Measurements from ENCODE around the gene CCNH.

CCNH gene

DNA sequence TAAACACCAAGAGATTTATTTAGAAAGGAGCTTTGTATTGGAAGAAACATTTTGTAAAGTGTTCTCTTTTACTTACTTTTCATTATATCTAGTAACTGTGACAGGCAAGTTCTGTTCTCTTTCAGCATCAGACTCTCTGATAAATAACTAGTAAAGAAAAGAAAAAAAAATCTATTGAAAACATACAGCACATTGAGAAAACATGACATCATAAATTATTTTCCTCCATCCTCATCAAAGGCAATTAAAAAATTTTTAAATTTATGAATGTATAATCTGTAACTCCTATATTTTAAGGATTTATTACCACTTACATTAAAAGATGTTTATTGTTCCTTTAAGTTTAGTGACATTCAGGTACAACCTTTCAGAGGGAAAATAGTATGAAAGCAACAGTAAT is 11.1 kb downstream of the CCNH start:
- Histone ChIP-seq H3K79me1 (ENCODE audit: low read depth, low read length) (no peaks in the 10 kb centered on the region), H3K4me1 (ENCODE audit: control insufficient read depth in 2 of 2, insufficient read depth in 1 of 2, low read depth in 1 of 2, low read length in 2 of 2) (no peaks in the 10 kb centered on the region), H3K4me3 (ENCODE audit: low read length in 2 of 2) (no peak overlapping the region), H3K27me3 (ENCODE audit: control insufficient read depth in 3 of 3, insufficient read depth in 3 of 3, low read depth in 1 of 3, low read length in 3 of 3) (no peaks in the 10 kb centered on the region), H4K91ac (ENCODE audit: low read depth, low read length, poor library complexity) (no peak overlapping the region), H3K9ac (ENCODE audit: low read depth, low read length, poor library complexity) (no peak overlapping the region), H3K4ac (ENCODE audit: low read length) (no peak overlapping the region), H3K4me2 (ENCODE audit: insufficient read depth, low read length, poor library complexity, severe bottlenecking) (no peak overlapping the region), H2AK5ac (ENCODE audit: low read depth, low read length) (no peak overlapping the region), H3K9me3 (replicated peaks in 1 of 2; ENCODE audit: control insufficient read depth in 2 of 2, insufficient read depth in 1 of 2, low read depth in 1 of 2, low read length in 2 of 2) (peaks cover 4 to 6% of the 10 kb centered on the region in 2 donors), H2AFZ (ENCODE audit: low read length) (no peak overlapping the region), H4K8ac (ENCODE audit: low read depth, low read length) (no peak overlapping the region), H3K14ac (ENCODE audit: low read length) (no peak overlapping the region), H3K18ac (ENCODE audit: low read length) (no peak overlapping the region), H2BK15ac (ENCODE audit: low read length) (no peak overlapping the region), H3K23ac (ENCODE audit: low read depth, low read length, poor library complexity) (no peak overlapping the region), H3K36me3 (replicated peaks in 1 of 2; ENCODE audit: control insufficient read depth in 2 of 2, insufficient read depth in 2 of 2, low read length in 2 of 2) (peaks cover 15 to 99% of the 10 kb centered on the region in 2 donors), H2BK5ac (ENCODE audit: low read length) (no peak overlapping the region), H2BK120ac (ENCODE audit: low read depth, low read length) (no peak overlapping the region), H2BK12ac (ENCODE audit: low read length) (no peak overlapping the region), H3K27ac (replicated peaks; ENCODE audit: low read length) (no peak overlapping the region)
- no peak for DNase-seq (ENCODE audit: low spot score)

DNA sequence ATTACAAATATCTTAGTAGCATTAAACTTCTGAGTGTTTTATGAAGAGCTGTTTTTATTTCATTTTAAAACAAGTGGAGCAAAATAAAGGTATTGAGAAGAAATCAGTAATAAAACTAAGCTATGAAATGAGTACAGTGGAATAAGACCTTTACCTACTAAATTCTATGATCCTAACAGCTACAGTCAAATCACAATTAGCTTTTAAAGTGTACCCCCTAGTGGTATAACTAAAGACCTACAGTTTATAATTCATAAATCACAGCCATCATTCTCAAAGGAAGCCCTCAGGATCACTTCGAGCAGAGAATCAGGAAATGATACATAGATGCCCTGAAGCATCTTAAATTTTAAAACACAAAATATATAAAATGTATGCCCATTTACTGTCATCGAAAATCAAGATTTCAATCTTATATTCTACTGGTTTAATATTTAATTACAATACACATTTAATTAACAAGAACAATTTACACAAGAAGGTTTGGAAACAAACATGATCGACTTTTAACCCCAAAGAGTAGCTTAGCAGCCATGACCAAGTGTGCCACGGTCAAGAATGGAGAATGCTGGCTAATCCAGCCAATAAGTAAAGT is 12.3 kb downstream of the CCNH start:
- Histone ChIP-seq H2BK120ac (ENCODE audit: low read depth, low read length) (no peak overlapping the region), H3K14ac (ENCODE audit: low read length) (no peak overlapping the region), H2BK5ac (ENCODE audit: low read length) (no peak overlapping the region), H2AK5ac (ENCODE audit: low read depth, low read length) (no peak overlapping the region), H3K9ac (ENCODE audit: low read depth, low read length, poor library complexity) (no peak overlapping the region), H3K4me3 (ENCODE audit: low read length in 2 of 2) (no peak overlapping the region), H2BK12ac (ENCODE audit: low read length) (no peak overlapping the region), H3K4ac (ENCODE audit: low read length) (no peak overlapping the region), H3K27me3 (ENCODE audit: control insufficient read depth in 3 of 3, insufficient read depth in 3 of 3, low read depth in 1 of 3, low read length in 3 of 3) (no peaks in the 10 kb centered on the region), H4K91ac (ENCODE audit: low read depth, low read length, poor library complexity) (no peak overlapping the region), H3K18ac (ENCODE audit: low read length) (no peak overlapping the region), H2BK15ac (ENCODE audit: low read length) (no peak overlapping the region), H3K4me2 (ENCODE audit: insufficient read depth, low read length, poor library complexity, severe bottlenecking) (no peak overlapping the region), H4K8ac (ENCODE audit: low read depth, low read length) (no peak overlapping the region), H3K36me3 (replicated peaks in 1 of 2; ENCODE audit: control insufficient read depth in 2 of 2, insufficient read depth in 2 of 2, low read length in 2 of 2) (peaks cover 16 to 99% of the 10 kb centered on the region in 2 donors), H2AFZ (ENCODE audit: low read length) (no peak overlapping the region), H3K23ac (ENCODE audit: low read depth, low read length, poor library complexity) (no peak overlapping the region), H3K27ac (replicated peaks; ENCODE audit: low read length) (no peak overlapping the region), H3K9me3 (replicated peaks in 1 of 2; ENCODE audit: control insufficient read depth in 2 of 2, insufficient read depth in 1 of 2, low read depth in 1 of 2, low read length in 2 of 2) (peaks cover 4 to 6% of the 10 kb centered on the region in 2 donors), H3K4me1 (ENCODE audit: control insufficient read depth in 2 of 2, insufficient read depth in 1 of 2, low read depth in 1 of 2, low read length in 2 of 2) (no peaks in the 10 kb centered on the region), H3K79me1 (ENCODE audit: low read depth, low read length) (no peaks in the 10 kb centered on the region)
- no CpG with 5 or more reads among the region's 4 CpGs for WGBS, 2 donors (ENCODE audit: extremely low coverage in 2 of 2, insufficient read length in 2 of 2, insufficient replicate concordance in 1 of 2)
- no peak for DNase-seq (ENCODE audit: low spot score)

- Histone ChIP-seq H3K9me3 (replicated peaks in 1 of 2; ENCODE audit: control insufficient read depth in 2 of 2, insufficient read depth in 1 of 2, low read depth in 1 of 2, low read length in 2 of 2) (peaks cover 4 to 6% of the 10 kb centered on the region in 2 donors), H2BK12ac (ENCODE audit: low read length) (no peak overlapping the region), H3K4ac (ENCODE audit: low read length) (no peak overlapping the region), H3K9ac (ENCODE audit: low read depth, low read length, poor library complexity) (no peak overlapping the region), H3K27me3 (ENCODE audit: control insufficient read depth in 3 of 3, insufficient read depth in 3 of 3, low read depth in 1 of 3, low read length in 3 of 3) (no peaks in the 10 kb centered on the region), H2BK15ac (ENCODE audit: low read length) (no peak overlapping the region), H2BK5ac (ENCODE audit: low read length) (no peak overlapping the region), H4K91ac (ENCODE audit: low read depth, low read length, poor library complexity) (no peak overlapping the region), H3K23ac (ENCODE audit: low read depth, low read length, poor library complexity) (no peak overlapping the region), H3K36me3 (replicated peaks in 1 of 2; ENCODE audit: control insufficient read depth in 2 of 2, insufficient read depth in 2 of 2, low read length in 2 of 2) (peaks cover 16 to 99% of the 10 kb centered on the region in 2 donors), H3K14ac (ENCODE audit: low read length) (no peak overlapping the region), H3K4me1 (ENCODE audit: control insufficient read depth in 2 of 2, insufficient read depth in 1 of 2, low read depth in 1 of 2, low read length in 2 of 2) (no peaks in the 10 kb centered on the region), H3K79me1 (ENCODE audit: low read depth, low read length) (no peaks in the 10 kb centered on the region), H3K4me2 (ENCODE audit: insufficient read depth, low read length, poor library complexity, severe bottlenecking) (no peak overlapping the region), H2BK120ac (ENCODE audit: low read depth, low read length) (no peak overlapping the region), H3K4me3 (ENCODE audit: low read length in 2 of 2) (no peak overlapping the region), H2AFZ (ENCODE audit: low read length) (no peak overlapping the region), H4K8ac (ENCODE audit: low read depth, low read length) (no peak overlapping the region), H3K27ac (replicated peaks; ENCODE audit: low read length) (no peak overlapping the region), H2AK5ac (ENCODE audit: low read depth, low read length) (no peak overlapping the region), H3K18ac (ENCODE audit: low read length) (no peak overlapping the region)
- DNase-seq (ENCODE audit: low spot score): no peak
- no CpG with 5 or more reads among the region's 2 CpGs for WGBS, 2 donors (ENCODE audit: extremely low coverage in 2 of 2, insufficient read length in 2 of 2, insufficient replicate concordance in 1 of 2)
Observed at GRCh38 chr5:87399720-87400119, 13.0 kb downstream of the CCNH start.

DNA sequence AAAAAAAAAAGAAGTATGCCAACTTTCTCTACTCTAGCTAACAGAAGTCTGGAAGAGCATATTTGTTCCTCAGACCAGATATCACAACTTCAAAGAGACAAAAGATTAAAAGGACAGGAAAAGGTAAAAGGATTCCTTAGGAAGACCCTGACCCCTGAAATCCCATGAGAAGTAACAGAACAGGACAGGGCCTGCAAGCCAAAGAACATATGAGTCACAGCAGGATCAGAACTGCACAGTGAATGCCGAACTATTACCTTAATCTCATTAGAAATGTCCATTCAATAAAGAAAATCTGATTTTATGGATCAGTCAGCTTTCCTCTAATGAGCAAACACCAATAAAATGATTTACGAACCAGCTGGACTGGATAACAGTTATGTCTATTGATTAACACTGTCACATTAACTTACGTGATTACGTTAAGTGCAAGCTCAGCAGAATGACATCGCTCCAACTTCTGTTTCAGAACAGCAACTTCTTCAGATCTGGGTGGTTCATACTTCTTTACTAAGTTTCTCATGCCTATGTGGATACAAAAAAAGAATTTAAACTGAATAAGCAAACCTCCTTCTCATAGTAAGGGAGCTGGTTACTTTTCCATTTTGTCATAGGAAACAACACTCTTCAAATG is 13.6 kb downstream of the CCNH start:
- WGBS, 2 donors (ENCODE audit: extremely low coverage in 2 of 2, insufficient read length in 2 of 2, insufficient replicate concordance in 1 of 2): no CpG with 5 or more reads among the region's 5 CpGs
- Histone ChIP-seq H4K8ac (ENCODE audit: low read depth, low read length) (no peak overlapping the region), H3K4me3 (ENCODE audit: low read length in 2 of 2) (no peak overlapping the region), H2BK120ac (ENCODE audit: low read depth, low read length) (no peak overlapping the region), H2BK15ac (ENCODE audit: low read length) (no peak overlapping the region), H3K18ac (ENCODE audit: low read length) (no peak overlapping the region), H4K91ac (ENCODE audit: low read depth, low read length, poor library complexity) (no peak overlapping the region), H3K79me1 (ENCODE audit: low read depth, low read length) (no peaks in the 10 kb centered on the region), H3K23ac (ENCODE audit: low read depth, low read length, poor library complexity) (no peak overlapping the region), H2BK5ac (ENCODE audit: low read length) (no peak overlapping the region), H3K14ac (ENCODE audit: low read length) (no peak overlapping the region), H3K27me3 (ENCODE audit: control insufficient read depth in 3 of 3, insufficient read depth in 3 of 3, low read depth in 1 of 3, low read length in 3 of 3) (no peaks in the 10 kb centered on the region), H2AFZ (ENCODE audit: low read length) (no peak overlapping the region), H3K4me1 (ENCODE audit: control insufficient read depth in 2 of 2, insufficient read depth in 1 of 2, low read depth in 1 of 2, low read length in 2 of 2) (no peaks in the 10 kb centered on the region), H3K9me3 (replicated peaks in 1 of 2; ENCODE audit: control insufficient read depth in 2 of 2, insufficient read depth in 1 of 2, low read depth in 1 of 2, low read length in 2 of 2) (peaks cover 4 to 6% of the 10 kb centered on the region in 2 donors), H3K4me2 (ENCODE audit: insufficient read depth, low read length, poor library complexity, severe bottlenecking) (no peak overlapping the region), H2BK12ac (ENCODE audit: low read length) (no peak overlapping the region), H2AK5ac (ENCODE audit: low read depth, low read length) (no peak overlapping the region), H3K9ac (ENCODE audit: low read depth, low read length, poor library complexity) (no peak overlapping the region), H3K27ac (replicated peaks; ENCODE audit: low read length) (no peak overlapping the region), H3K4ac (ENCODE audit: low read length) (no peak overlapping the region), H3K36me3 (replicated peaks in 1 of 2; ENCODE audit: control insufficient read depth in 2 of 2, insufficient read depth in 2 of 2, low read length in 2 of 2) (peaks cover 15 to 99% of the 10 kb centered on the region in 2 donors)
- DNase-seq (ENCODE audit: low spot score): no peak

Measured in neuronal stem cell (in vitro differentiated cells).